Psoas muscle (tissue), 8 donors: ENCODE results near the gene CNGB1. TPM values are rescaled to one million over a fixed set of nuclear protein-coding genes. Genes with fewer than 3 reads are reported as not detected.

Experiments used
- ATAC-seq, 4 donors: fragments of 200-7000 bp; cut with Tn5 transposase; one replicate each; pipeline ENCODE4 v1.9.1; 2020; ENCODE audit warnings: moderate library complexity in 3 of 4, mild to moderate bottlenecking in 2 of 4
- DNase-seq, 2 donors: peaks; one replicate each; pipeline ENCODE4 v3.0.0-alpha.2; 2020
- H3K27ac ChIP-seq: fragments of 200-600 bp; one replicate; pipeline ENCODE4 v1.8.0; 2022
- H3K27me3 ChIP-seq, 3 donors: fragments of 200-600 bp in 1 of 3; one replicate each; pipeline versions ENCODE4 v1.6.1 to v1.8.0; 2013 to 2022; ENCODE audit warnings: low read length in 2 of 3, mild to moderate bottlenecking in 2 of 3, moderate library complexity in 1 of 3; ENCODE audit not compliant: insufficient read depth in 3 of 3
- H3K36me3 ChIP-seq, 2 donors: fragments of 200-600 bp in 1 of 2; one replicate each; pipeline versions ENCODE4 v1.6.1 to v1.8.0; 2013 to 2022; ENCODE audit warnings: low read depth in 1 of 2, mild to moderate bottlenecking in 1 of 2, moderate library complexity in 1 of 2; ENCODE audit not compliant: insufficient read depth in 1 of 2
- H3K4me1 ChIP-seq: fragments of 200-600 bp; one replicate; pipeline ENCODE4 v1.8.0; 2022
- H3K4me3 ChIP-seq: fragments of 200-600 bp; one replicate; pipeline ENCODE4 v1.8.0; 2022; ENCODE audit warnings: mild to moderate bottlenecking
- H3K9me3 ChIP-seq: fragments of 200-600 bp; one replicate; pipeline ENCODE4 v1.8.0; 2022
- CTCF ChIP-seq: fragments of 200-600 bp; IDR thresholded peaks from one replicate; pipeline ENCODE4 v1.8.0; 2022; ENCODE audit warnings: antibody characterized with exemption
- WGBS, 3 donors: extraction: QIAGEN DNeasy Blood & Tissue Kit; methylation state at CpG; one replicate each; pipeline versions ENCODE4 v1.1.6 to v1.1.7; 2013; 5-methylcytosine and 5-hydroxymethylcytosine counted together
- intact Hi-C, 2 donors: fragments of 100-400 bp; cut with DNase I; formaldehyde crosslinking; loops; one replicate each; pipeline versions ENCODE4 v1.11.0 to v1.14.2; 2022
- polyA plus RNA-seq, 3 donors: library from polyadenylated mRNA; stranded (reverse); fragments of 200-250 nt; gene quantifications; one replicate each; pipeline ENCODE4 v1.2.3, GENCODE V29; 2013
- total RNA-seq, 4 donors: library from RNA; stranded (reverse); fragmentation: NEBNext Ultra II Directional in 2 of 4; extraction: Animal tissue kit (Norgen Biotek cat#: 25700) in 2 of 4; gene quantifications; one replicate each; pipeline versions ENCODE4 v1.2.1 to v1.2.4, GENCODE V29; 2021 to 2023
- donor health status: healthy with polysubstance abuse.
- donor health status: DM: no; HTN: no; CAD: no; lungs with moderate emphysema.
- donor health status: Bipolar disorder and iron deficiency.
- donor health status: healthy.
- donor health status: DM: yes; HTN: yes; CAD: no.
- donor health status: DM: no; HTN: no; CAD: no.
- donor health status: DM: no; HTN: no; CAD: no.
- donor health status: DM: yes; HTN: yes; CAD: no.

CNGB1 gene
- total and polyA plus RNA-seq, 7 donors = not detected

GRCh38 chr16:57912529-57913260 lies 58.2 kb downstream of the CNGB1 start:
- no peak for ATAC-seq
- intact Hi-C loops = no loop called here
- DNase-seq = no peak
- H3K27me3 ChIP-seq = no peaks in the 10 kb centered on the region
- WGBS, 3 donors = 68 to 72% (median 71%) methylated on average over 16 of the region's 16 CpGs
- no peak overlapping the region for H3K27ac ChIP-seq
- TF ChIP-seq CTCF = no peak
- no peaks in the 10 kb centered on the region for H3K4me1 ChIP-seq
- H3K36me3 ChIP-seq = no peaks in the 10 kb centered on the region
- H3K9me3 ChIP-seq = no peaks in the 10 kb centered on the region
- H3K4me3 ChIP-seq = no peak overlapping the region

- WGBS, 3 donors = 85 to 90% (median 86%) methylated on average over 9 of the region's 9 CpGs
Observed at GRCh38 chr16:57911743-57912142, 59.2 kb downstream of the CNGB1 start.

GRCh38 chr16:57910696-57911095 lies 60.2 kb downstream of the CNGB1 start:
- WGBS, 3 donors = 74 to 78% (median 75%) methylated on average over 6 of the region's 6 CpGs
- H3K9me3 ChIP-seq = no peaks in the 10 kb centered on the region
- DNase-seq (no peak), ATAC-seq (no peak)
- no peaks in the 10 kb centered on the region for H3K4me1 ChIP-seq
- H3K27me3 ChIP-seq = no peaks in the 10 kb centered on the region
- intact Hi-C loops = no loop called here
- H3K36me3 ChIP-seq = no peaks in the 10 kb centered on the region
- no peak overlapping the region for H3K4me3 ChIP-seq
- TF ChIP-seq CTCF = no peak
- H3K27ac ChIP-seq = no peak overlapping the region

More at GRCh38 chr16:57911743-57912142, 59.2 kb downstream of the CNGB1 start:
- Histone ChIP-seq H3K4me1 (no peaks in the 10 kb centered on the region), H3K9me3 (no peaks in the 10 kb centered on the region), H3K27me3 (no peaks in the 10 kb centered on the region), H3K27ac (no peak overlapping the region), H3K4me3 (no peak overlapping the region), H3K36me3 (no peaks in the 10 kb centered on the region)
- intact Hi-C loops = no loop called here
- ATAC-seq = no peak
- no peak for TF ChIP-seq CTCF
- DNase-seq = no peak

- 75 to 78% (median 77%) methylated on average over 12 of the region's 12 CpGs for WGBS, 3 donors
- no peaks in the 10 kb centered on the region for H3K36me3 ChIP-seq
- no peak overlapping the region for H3K27ac ChIP-seq
- no peaks in the 10 kb centered on the region for H3K27me3 ChIP-seq
- no peak for ATAC-seq
- no peaks in the 10 kb centered on the region for H3K4me1 ChIP-seq
- intact Hi-C loops = no loop called here
- no peak for TF ChIP-seq CTCF
- H3K4me3 ChIP-seq = no peak overlapping the region
- no peaks in the 10 kb centered on the region for H3K9me3 ChIP-seq
- DNase-seq = no peak
Observed at GRCh38 chr16:57908409-57908987, 62.4 kb downstream of the CNGB1 start.
